ENCODE measurements around the gene VKORC1L1. TPM values are rescaled to one million over a fixed set of nuclear protein-coding genes. Genes with fewer than 3 reads are reported as not detected.

The VKORC1L1 gene
- polyA plus RNA-seq, 2 of the 4 experiments (the other 2 are of a cell fraction) = 28.3 to 36.7 TPM

DNA sequence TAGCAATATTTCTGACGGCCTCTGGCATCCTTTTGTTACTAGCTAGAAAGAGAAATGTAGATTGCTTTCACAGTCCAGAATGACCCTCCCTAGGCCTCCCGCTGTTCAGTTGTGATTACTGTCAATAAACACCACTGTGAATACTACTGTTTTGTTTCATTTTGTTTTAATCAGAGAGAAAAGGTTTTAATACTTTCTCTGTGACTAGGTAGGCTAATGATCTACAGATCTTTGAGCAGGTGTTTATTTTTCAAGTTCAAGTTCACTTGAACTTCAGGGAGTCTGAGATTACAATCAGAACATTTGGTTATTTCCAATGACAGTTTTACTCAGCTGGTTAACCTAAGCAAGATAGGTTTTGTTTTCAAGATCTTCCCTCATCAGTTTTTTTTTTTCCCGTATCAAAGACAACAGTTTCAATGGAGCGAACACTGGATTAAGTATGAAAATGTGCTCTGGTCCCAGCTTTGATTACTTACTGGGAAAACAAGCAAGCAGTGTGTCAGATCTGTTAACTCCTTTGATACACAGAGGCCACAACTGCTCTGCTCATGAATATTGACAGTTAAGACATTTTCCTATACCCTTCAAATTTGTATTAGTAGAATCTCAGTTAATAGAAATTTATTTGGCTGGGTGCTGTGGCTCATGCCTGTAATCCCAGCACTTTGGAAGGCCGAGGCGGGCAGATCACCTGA is 34.8 kb downstream of the VKORC1L1 start:
- H3K9me3 ChIP-seq = peaks cover 7% of the 10 kb centered on the region; the same call in 1 of the 3 replicates
- 75% methylated on average over 6 of the region's 6 CpGs for WGBS (ENCODE audit: missing lambda C conversion rate)
- CTCF ChIA-PET = interaction anchor here (0.6 kb wide), 1 partner anchor 56 kb away, joined by 3 read pairs; no protein-coding TSS in a partner anchor
- DNase-seq (ENCODE audit: low read depth in 1 of 2, low spot score in 1 of 2) = no peak
- FAIRE-seq = no peak
- H3K27ac ChIP-seq = no peak overlapping the region
- TF ChIP-seq SREBF2 (IDR thresholded peaks at IDR 0.05) = no peak
- TF ChIP-seq TP53 (CRISPR knock-in tag; IDR thresholded peaks at IDR 0.05) = no peak
- TF ChIP-seq POLR2AphosphoS2 (conservative IDR thresholded peaks at IDR 0.05; ENCODE audit: low read length) = no peak
- no peak for TF ChIP-seq HEYL (CRISPR knock-in tag; IDR thresholded peaks at IDR 0.05)
- TF ChIP-seq, protein P1, sequence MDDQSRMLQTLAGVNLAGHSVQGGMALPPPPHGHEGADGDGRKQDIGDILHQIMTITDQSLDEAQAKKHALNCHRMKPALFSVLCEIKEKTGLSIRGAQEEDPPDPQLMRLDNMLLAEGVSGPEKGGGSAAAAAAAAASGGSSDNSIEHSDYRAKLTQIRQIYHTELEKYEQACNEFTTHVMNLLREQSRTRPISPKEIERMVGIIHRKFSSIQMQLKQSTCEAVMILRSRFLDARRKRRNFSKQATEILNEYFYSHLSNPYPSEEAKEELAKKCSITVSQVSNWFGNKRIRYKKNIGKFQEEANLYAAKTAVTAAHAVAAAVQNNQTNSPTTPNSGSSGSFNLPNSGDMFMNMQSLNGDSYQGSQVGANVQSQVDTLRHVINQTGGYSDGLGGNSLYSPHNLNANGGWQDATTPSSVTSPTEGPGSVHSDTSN (IDR thresholded peaks at IDR 0.05) = no peak
- TF ChIP-seq, protein P2, sequence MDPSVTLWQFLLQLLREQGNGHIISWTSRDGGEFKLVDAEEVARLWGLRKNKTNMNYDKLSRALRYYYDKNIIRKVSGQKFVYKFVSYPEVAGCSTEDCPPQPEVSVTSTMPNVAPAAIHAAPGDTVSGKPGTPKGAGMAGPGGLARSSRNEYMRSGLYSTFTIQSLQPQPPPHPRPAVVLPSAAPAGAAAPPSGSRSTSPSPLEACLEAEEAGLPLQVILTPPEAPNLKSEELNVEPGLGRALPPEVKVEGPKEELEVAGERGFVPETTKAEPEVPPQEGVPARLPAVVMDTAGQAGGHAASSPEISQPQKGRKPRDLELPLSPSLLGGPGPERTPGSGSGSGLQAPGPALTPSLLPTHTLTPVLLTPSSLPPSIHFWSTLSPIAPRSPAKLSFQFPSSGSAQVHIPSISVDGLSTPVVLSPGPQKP (IDR thresholded peaks at IDR 0.05; ENCODE audit: low read depth, low read length) = no peak
- TF ChIP-seq, protein P3, sequence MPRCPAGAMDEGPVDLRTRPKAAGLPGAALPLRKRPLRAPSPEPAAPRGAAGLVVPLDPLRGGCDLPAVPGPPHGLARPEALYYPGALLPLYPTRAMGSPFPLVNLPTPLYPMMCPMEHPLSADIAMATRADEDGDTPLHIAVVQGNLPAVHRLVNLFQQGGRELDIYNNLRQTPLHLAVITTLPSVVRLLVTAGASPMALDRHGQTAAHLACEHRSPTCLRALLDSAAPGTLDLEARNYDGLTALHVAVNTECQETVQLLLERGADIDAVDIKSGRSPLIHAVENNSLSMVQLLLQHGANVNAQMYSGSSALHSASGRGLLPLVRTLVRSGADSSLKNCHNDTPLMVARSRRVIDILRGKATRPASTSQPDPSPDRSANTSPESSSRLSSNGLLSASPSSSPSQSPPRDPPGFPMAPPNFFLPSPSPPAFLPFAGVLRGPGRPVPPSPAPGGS (IDR thresholded peaks at IDR 0.05) = no peak
- TF ChIP-seq RAD21 (conservative IDR thresholded peaks at IDR 0.05 in 1 of 2, IDR thresholded peaks at IDR 0.05 in 1 of 2) = no peak
- no peak for TF ChIP-seq FOSB (CRISPR knock-in tag; IDR thresholded peaks at IDR 0.05)
- no peak overlapping the region for H3K4me3 ChIP-seq
- peaks cover 12% of the 10 kb centered on the region; the same call in 2 of the 3 replicates for H3K4me1 ChIP-seq
- peak overlapping the region; percentile 2; the same call in 1 of the 3 replicates for H3K4me2 ChIP-seq
- POLR2A ChIA-PET = no interaction called here
- no peak for ATAC-seq

DNA sequence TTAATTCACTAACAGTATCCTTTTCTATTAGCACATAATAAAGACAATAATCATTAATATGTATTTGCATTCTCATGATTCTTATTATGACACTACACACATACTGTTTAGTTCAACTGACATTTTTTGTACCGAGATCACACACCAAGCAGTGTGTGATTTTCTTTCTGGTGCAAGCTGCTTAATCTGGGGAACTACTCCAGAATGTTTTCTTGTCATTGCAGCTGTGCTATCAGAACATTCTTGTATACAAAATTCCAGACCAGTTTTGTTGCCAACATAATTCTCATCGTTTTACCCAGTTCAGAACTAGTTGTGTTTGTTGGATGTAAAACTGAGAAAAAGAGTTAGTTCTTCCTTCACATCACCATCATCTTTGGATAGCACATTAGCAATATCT is 37.4 kb downstream of the VKORC1L1 start:
- TF ChIP-seq HEYL (CRISPR knock-in tag; IDR thresholded peaks at IDR 0.05) (no peak), FOXS1 (CRISPR knock-in tag; IDR thresholded peaks at IDR 0.05) (no peak), CHD4 (IDR thresholded peaks at IDR 0.05; ENCODE audit: borderline replicate concordance) (no peak), GATA3 (IDR thresholded peaks at IDR 0.05; ENCODE audit: borderline replicate concordance) (no peak), KDM1A (IDR thresholded peaks at IDR 0.05; ENCODE audit: low read depth) (no peak), HOXA7 (CRISPR knock-in tag; IDR thresholded peaks at IDR 0.05) (no peak), BHLHE40 (IDR thresholded peaks at IDR 0.05; ENCODE audit: low read depth, low read length) (no peak), TP53 (CRISPR knock-in tag; IDR thresholded peaks at IDR 0.05) (no peak), CBX2 (IDR thresholded peaks at IDR 0.05; ENCODE audit: borderline replicate concordance, low read depth) (no peak)
- TF ChIP-seq, protein P4, sequence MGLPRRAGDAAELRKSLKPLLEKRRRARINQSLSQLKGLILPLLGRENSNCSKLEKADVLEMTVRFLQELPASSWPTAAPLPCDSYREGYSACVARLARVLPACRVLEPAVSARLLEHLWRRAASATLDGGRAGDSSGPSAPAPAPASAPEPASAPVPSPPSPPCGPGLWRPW (IDR thresholded peaks at IDR 0.05) = no peak
- Histone ChIP-seq H3K4me3 (no peak overlapping the region), H3K9me3 (no peaks in the 10 kb centered on the region), H3K27ac (no peak overlapping the region), H3K4me1 (peaks cover 12% of the 10 kb centered on the region; the same call in 2 of the 3 replicates), H3K4me2 (no peak overlapping the region)
- 45% methylated on average over 2 of the region's 2 CpGs for WGBS (ENCODE audit: missing lambda C conversion rate)
- no peak for ATAC-seq
- DNase-seq (ENCODE audit: low read depth in 1 of 2, low spot score in 1 of 2) = no peak
- CTCF ChIA-PET = interaction anchor here (0.9 kb wide), 1 partner anchor 14 kb away, joined by 3 read pairs; no protein-coding TSS in a partner anchor
- POLR2A ChIA-PET = interaction anchor here (0.6 kb wide), 1 partner anchor 1166 kb away, joined by 3 read pairs; no protein-coding TSS in a partner anchor
- FAIRE-seq = no peak

DNA sequence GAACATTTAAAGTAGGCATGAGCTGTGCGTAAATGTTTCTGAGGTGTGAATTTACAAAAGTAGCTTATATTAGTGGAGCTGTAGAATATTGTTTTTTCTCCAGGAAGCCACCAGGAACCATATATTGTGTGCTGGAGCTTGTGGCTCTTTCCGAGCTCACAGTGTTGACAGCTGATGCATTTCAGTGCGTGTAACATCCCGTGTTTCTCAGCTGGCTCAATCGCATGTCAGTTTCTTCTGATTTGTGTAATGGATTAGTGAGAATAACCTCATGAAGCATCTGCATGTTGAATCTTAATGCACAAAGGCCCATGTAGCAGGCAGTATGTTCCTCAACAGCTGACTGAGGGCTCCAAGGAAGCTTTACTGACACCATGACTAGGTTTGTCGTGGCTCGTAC is 39.4 kb downstream of the VKORC1L1 start:
- POLR2A ChIA-PET = no interaction called here
- TF ChIP-seq NPAS2 (CRISPR knock-in tag; IDR thresholded peaks at IDR 0.05; ENCODE audit: borderline replicate concordance) (no peak), TP53 (CRISPR knock-in tag; IDR thresholded peaks at IDR 0.05) (no peak), HEYL (CRISPR knock-in tag; IDR thresholded peaks at IDR 0.05) (no peak), RAD21 (conservative IDR thresholded peaks at IDR 0.05 in 1 of 2, IDR thresholded peaks at IDR 0.05 in 1 of 2) (no peak), NFE2L2 (conservative IDR thresholded peaks at IDR 0.05; ENCODE audit: low read length) (no peak), TFCP2L1 (CRISPR knock-in tag; IDR thresholded peaks at IDR 0.05) (no peak), MAZ (IDR thresholded peaks at IDR 0.05; ENCODE audit: borderline replicate concordance, low read depth, low read length) (no peak), RFX5 (IDR thresholded peaks at IDR 0.05) (no peak), CBX8 (IDR thresholded peaks at IDR 0.05) (no peak)
- TF ChIP-seq, protein P5, sequence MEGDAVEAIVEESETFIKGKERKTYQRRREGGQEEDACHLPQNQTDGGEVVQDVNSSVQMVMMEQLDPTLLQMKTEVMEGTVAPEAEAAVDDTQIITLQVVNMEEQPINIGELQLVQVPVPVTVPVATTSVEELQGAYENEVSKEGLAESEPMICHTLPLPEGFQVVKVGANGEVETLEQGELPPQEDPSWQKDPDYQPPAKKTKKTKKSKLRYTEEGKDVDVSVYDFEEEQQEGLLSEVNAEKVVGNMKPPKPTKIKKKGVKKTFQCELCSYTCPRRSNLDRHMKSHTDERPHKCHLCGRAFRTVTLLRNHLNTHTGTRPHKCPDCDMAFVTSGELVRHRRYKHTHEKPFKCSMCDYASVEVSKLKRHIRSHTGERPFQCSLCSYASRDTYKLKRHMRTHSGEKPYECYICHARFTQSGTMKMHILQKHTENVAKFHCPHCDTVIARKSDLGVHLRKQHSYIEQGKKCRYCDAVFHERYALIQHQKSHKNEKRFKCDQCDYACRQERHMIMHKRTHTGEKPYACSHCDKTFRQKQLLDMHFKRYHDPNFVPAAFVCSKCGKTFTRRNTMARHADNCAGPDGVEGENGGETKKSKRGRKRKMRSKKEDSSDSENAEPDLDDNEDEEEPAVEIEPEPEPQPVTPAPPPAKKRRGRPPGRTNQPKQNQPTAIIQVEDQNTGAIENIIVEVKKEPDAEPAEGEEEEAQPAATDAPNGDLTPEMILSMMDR (IDR thresholded peaks at IDR 0.05) = no peak
- H3K4me3 ChIP-seq = no peak overlapping the region
- no peaks in the 10 kb centered on the region for H3K9me3 ChIP-seq
- 91% methylated on average over 7 of the region's 7 CpGs for WGBS (ENCODE audit: missing lambda C conversion rate)
- DNase-seq (ENCODE audit: low read depth in 1 of 2, low spot score in 1 of 2) (no peak), FAIRE-seq (no peak), ATAC-seq (no peak)
- peaks cover 5% of the 10 kb centered on the region; the same call in 2 of the 3 replicates for H3K4me1 ChIP-seq
- no peak overlapping the region for H3K27ac ChIP-seq
- H3K4me2 ChIP-seq = no peak overlapping the region
- CTCF ChIA-PET = no interaction called here
